Sigmoid colon (tissue), 7 donors: ENCODE results near the gene NHP2. TPM values are rescaled to one million over a fixed set of nuclear protein-coding genes. Genes with fewer than 3 reads are reported as not detected.

Experiments used
- DNase-seq: peaks from one replicate; pipeline ENCODE4 v3.0.0-alpha.2; 2019
- H3K27ac ChIP-seq, 4 donors: fragments of 200-600 bp; sonication (generic); one replicate each; pipeline ENCODE4 v1.5.1; 2016 to 2019; ENCODE audit warnings: mild to moderate bottlenecking in 1 of 4
- H3K27me3 ChIP-seq, 3 donors: fragments of 200-600 bp; sonication (generic); one replicate each; pipeline ENCODE4 v1.5.1; 2019; ENCODE audit warnings: mild to moderate bottlenecking in 1 of 3
- H3K36me3 ChIP-seq, 4 donors: fragments of 200-600 bp; sonication (generic); one replicate each; pipeline ENCODE4 v1.5.1; 2016 to 2019
- H3K4me1 ChIP-seq, 4 donors: fragments of 200-600 bp; sonication (generic); one replicate each; pipeline ENCODE4 v1.5.1; 2017 to 2019
- H3K4me3 ChIP-seq, 4 donors: fragments of 200-600 bp; sonication (generic); one replicate each; pipeline ENCODE4 v1.5.1; 2017 to 2019; ENCODE audit warnings: mild to moderate bottlenecking in 2 of 4, moderate library complexity in 1 of 4
- H3K9me3 ChIP-seq, 4 donors: fragments of 200-600 bp in 3 of 4; sonication (generic) in 3 of 4; one replicate each; pipeline versions ENCODE4 v1.5.1 to v1.6.1; 2013 to 2019
- EP300 ChIP-seq, 4 donors: sonication (generic); formaldehyde crosslinking; IDR thresholded peaks; one replicate each; pipeline ENCODE4 v1.6.1; 2017; ENCODE audit warnings: antibody characterized with exemption in 4 of 4
- POLR2A ChIP-seq, 2 donors: fragments of 450-650 bp; IDR thresholded peaks; one replicate each; pipeline ENCODE4 v1.6.1; 2016; ENCODE audit warnings: antibody characterized with exemption in 2 of 2, mild to moderate bottlenecking in 2 of 2, moderate library complexity in 2 of 2
- POLR2AphosphoS5 ChIP-seq, 4 donors: sonication (generic); formaldehyde crosslinking; IDR thresholded peaks; one replicate each; pipeline ENCODE4 v1.6.1; 2017; ENCODE audit warnings: antibody characterized with exemption in 4 of 4
- WGBS, 2 donors: extraction: QIAGEN DNeasy Blood & Tissue Kit; methylation state at CpG; one replicate each; pipeline ENCODE4 v1.1.7; 2013; 5-methylcytosine and 5-hydroxymethylcytosine counted together
- intact Hi-C: fragments of 100-400 bp; cut with DNase I; formaldehyde crosslinking; loops from one replicate; pipeline ENCODE4 v1.15.1; 2023
- polyA plus RNA-seq, 3 donors: library from polyadenylated mRNA; stranded (reverse); fragments of 200-250 nt; gene quantifications; one replicate each; pipeline ENCODE4 v1.2.3, GENCODE V29; 2013
- total RNA-seq, 4 donors: library from RNA; depleted of rRNA; stranded (reverse); fragments of >200 nt; gene quantifications; one replicate each; pipeline ENCODE4 v1.1.0, GENCODE V29; 2016
- TF ChIP-seq, protein P1 (sequence below), 4 experiments: fragments of 450-650 bp in 3 of 4; fragments of 200-600 bp in 1 of 4; IDR thresholded peaks; one replicate each; pipeline ENCODE4 v1.5.1; 2016 to 2019; ENCODE audit warnings: antibody characterized with exemption in 4 of 4, mild to moderate bottlenecking in 3 of 4, moderate library complexity in 2 of 4
- donor health status: healthy with polysubstance abuse.
- donor health status: Bipolar disorder and iron deficiency.
- donor health status: healthy.

The NHP2 gene
- total and polyA plus RNA-seq, 7 donors: 77.8 to 231 (median 165) TPM

DNA sequence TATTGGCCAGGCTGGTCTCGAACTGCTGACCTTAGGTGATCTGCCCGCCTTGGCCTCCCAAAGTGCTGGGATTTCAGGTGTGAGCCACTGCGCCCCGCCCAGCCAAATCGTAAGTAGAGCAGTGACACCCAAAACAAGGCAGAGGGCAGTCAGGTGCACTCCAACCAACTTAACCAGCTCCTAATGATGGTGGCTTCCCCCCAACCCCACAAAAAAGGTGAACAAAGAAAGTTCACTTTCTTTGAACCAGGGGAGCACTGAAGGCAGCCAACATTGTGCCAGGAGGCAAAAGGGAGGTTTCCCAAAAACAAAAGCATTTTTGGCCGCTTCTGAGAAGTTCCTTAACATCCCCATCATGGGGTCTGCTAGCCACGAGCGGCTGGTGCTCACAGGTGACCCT lies 23.9 kb upstream of the NHP2 start:
- Histone ChIP-seq H3K4me1 (no peaks in the 10 kb centered on the region), H3K27ac (no peak overlapping the region), H3K27me3 (peaks cover 0 to 10% (median 0%) of the 10 kb centered on the region in 3 donors), H3K9me3 (no peaks in the 10 kb centered on the region), H3K4me3 (no peak overlapping the region), H3K36me3 (no peaks in the 10 kb centered on the region)
- DNase-seq: no peak
- 82 to 88% methylated on average over 8 of the region's 8 CpGs for WGBS, 2 donors
- intact Hi-C loops: no loop called here
- TF ChIP-seq POLR2AphosphoS5 (IDR thresholded peaks at IDR 0.05): no peak
- no peak for TF ChIP-seq POLR2A (IDR thresholded peaks at IDR 0.05)
- TF ChIP-seq, protein P1, sequence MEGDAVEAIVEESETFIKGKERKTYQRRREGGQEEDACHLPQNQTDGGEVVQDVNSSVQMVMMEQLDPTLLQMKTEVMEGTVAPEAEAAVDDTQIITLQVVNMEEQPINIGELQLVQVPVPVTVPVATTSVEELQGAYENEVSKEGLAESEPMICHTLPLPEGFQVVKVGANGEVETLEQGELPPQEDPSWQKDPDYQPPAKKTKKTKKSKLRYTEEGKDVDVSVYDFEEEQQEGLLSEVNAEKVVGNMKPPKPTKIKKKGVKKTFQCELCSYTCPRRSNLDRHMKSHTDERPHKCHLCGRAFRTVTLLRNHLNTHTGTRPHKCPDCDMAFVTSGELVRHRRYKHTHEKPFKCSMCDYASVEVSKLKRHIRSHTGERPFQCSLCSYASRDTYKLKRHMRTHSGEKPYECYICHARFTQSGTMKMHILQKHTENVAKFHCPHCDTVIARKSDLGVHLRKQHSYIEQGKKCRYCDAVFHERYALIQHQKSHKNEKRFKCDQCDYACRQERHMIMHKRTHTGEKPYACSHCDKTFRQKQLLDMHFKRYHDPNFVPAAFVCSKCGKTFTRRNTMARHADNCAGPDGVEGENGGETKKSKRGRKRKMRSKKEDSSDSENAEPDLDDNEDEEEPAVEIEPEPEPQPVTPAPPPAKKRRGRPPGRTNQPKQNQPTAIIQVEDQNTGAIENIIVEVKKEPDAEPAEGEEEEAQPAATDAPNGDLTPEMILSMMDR (IDR thresholded peaks at IDR 0.05): no peak
- no peak for TF ChIP-seq EP300 (IDR thresholded peaks at IDR 0.05)

DNA sequence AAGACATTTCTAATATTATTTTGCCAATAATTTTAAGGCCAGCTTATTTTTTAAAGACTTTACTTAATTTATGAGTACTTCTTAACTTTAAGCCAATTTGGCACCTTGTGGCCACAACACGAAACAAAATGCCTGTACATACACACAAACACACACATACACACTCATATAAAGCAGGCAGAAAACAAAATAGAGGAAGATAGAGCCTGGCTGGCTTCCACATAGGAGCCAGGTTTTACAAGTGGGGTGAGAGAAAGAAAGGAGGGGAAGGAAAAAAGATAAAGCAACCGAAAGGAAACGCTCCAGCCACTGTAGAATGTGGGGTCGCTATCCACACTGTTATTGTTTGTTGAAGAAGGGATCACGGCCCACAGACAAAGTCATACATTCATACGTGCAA lies 23.1 kb upstream of the NHP2 start:
- no peak for TF ChIP-seq POLR2A (IDR thresholded peaks at IDR 0.05)
- TF ChIP-seq POLR2AphosphoS5 (IDR thresholded peaks at IDR 0.05): no peak
- no peak for TF ChIP-seq EP300 (IDR thresholded peaks at IDR 0.05)
- TF ChIP-seq, protein P1 (IDR thresholded peaks at IDR 0.05): no peak
- Histone ChIP-seq H3K4me3 (no peak overlapping the region), H3K27ac (no peak overlapping the region), H3K27me3 (peaks cover 0 to 10% (median 0%) of the 10 kb centered on the region in 3 donors), H3K9me3 (no peaks in the 10 kb centered on the region), H3K36me3 (no peaks in the 10 kb centered on the region), H3K4me1 (no peaks in the 10 kb centered on the region)
- DNase-seq: no peak
- intact Hi-C loops: no loop called here
- 75 to 83% methylated on average over 6 of the region's 6 CpGs for WGBS, 2 donors

DNA sequence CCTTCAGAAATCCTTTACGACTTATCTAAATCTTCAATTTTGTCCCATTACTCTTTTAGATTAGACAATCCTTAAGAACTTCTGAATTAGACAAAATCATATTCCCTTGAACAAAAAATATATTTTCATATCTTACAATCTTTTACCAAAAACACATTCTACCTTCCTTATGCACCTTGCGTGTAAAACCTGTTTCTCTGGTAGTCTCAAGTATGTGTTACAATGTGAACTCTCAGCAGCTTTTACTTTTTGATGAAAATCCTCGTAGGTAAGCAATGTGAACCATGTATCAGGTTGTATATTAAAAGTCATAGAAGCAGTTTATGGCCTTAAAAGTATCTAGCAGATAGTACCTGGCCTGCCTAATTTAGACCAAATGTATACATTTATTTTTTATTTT lies 20.8 kb upstream of the NHP2 start:
- intact Hi-C loops: no loop called here
- DNase-seq: no peak
- TF ChIP-seq, protein P1 (IDR thresholded peaks at IDR 0.05): no peak
- TF ChIP-seq EP300 (IDR thresholded peaks at IDR 0.05): no peak
- no peak for TF ChIP-seq POLR2AphosphoS5 (IDR thresholded peaks at IDR 0.05)
- TF ChIP-seq POLR2A (IDR thresholded peaks at IDR 0.05): no peak

DNA sequence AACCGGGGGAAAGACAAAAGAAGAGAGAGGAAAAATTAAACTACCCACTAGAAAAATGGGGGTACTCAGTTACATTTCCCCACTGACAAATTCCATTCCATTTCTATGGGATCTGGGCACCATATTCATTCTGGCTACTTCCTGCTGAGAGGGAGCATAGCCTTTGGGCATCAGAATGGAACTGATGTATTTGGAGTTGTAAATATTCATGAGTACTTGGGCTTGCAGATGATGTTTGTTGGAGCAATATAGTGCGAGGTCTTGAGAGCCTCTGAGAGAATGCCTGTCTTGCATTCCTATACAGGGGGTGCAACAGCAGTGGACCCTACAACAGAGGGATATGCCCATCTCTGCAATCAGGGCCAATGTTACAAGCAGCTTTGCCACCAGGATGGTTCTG lies 16.8 kb upstream of the NHP2 start:
- Histone ChIP-seq H3K27ac (no peak overlapping the region), H3K4me1 (no peaks in the 10 kb centered on the region), H3K9me3 (no peaks in the 10 kb centered on the region), H3K4me3 (no peak overlapping the region), H3K36me3 (no peaks in the 10 kb centered on the region), H3K27me3 (peaks cover 0 to 9% (median 3%) of the 10 kb centered on the region in 3 donors)
- no peak for DNase-seq
- 86 to 90% methylated on average over 2 of the region's 2 CpGs for WGBS, 2 donors
- no peak for TF ChIP-seq POLR2A (IDR thresholded peaks at IDR 0.05)
- TF ChIP-seq, protein P1 (IDR thresholded peaks at IDR 0.05): no peak
- no peak for TF ChIP-seq EP300 (IDR thresholded peaks at IDR 0.05)
- no peak for TF ChIP-seq POLR2AphosphoS5 (IDR thresholded peaks at IDR 0.05)
- intact Hi-C loops: no loop called here

More for the DNA sequence above, 20.8 kb upstream of the NHP2 start:
- Histone ChIP-seq H3K4me1 (no peaks in the 10 kb centered on the region), H3K27ac (no peak overlapping the region), H3K9me3 (no peaks in the 10 kb centered on the region), H3K27me3 (peaks cover 0 to under 1% (median 0%) of the 10 kb centered on the region in 3 donors), H3K36me3 (no peaks in the 10 kb centered on the region), H3K4me3 (no peak overlapping the region)
- 90 to 91% methylated on average over 3 of the region's 3 CpGs for WGBS, 2 donors

GRCh38 chr5:178165581-178165980 lies 11.9 kb upstream of the NHP2 start:
- no peak for DNase-seq
- H3K4me3 ChIP-seq: no peak overlapping the region
- H3K27ac ChIP-seq: no peak overlapping the region
- H3K4me1 ChIP-seq: peaks cover 0 to 9% (median 9%) of the 10 kb centered on the region in 4 donors
- TF ChIP-seq EP300 (IDR thresholded peaks at IDR 0.05) (no peak), POLR2A (IDR thresholded peaks at IDR 0.05) (no peak), POLR2AphosphoS5 (IDR thresholded peaks at IDR 0.05) (no peak)
- TF ChIP-seq, protein P1 (IDR thresholded peaks at IDR 0.05): no peak
- no peaks in the 10 kb centered on the region for H3K9me3 ChIP-seq
- peaks cover 0 to 33% (median 14%) of the 10 kb centered on the region in 3 donors for H3K27me3 ChIP-seq
- H3K36me3 ChIP-seq: no peaks in the 10 kb centered on the region
- intact Hi-C loops: no loop called here
- WGBS, 2 donors: 48 to 53% methylated on average over 38 of the region's 38 CpGs
